KG1 (cell line): Measurements from ENCODE around the gene SOBP.

Experiments used
- DNase-seq: peaks from one replicate; lab custom pipeline; 2025; lab: John Stamatoyannopoulos, UW

Gene SOBP

GRCh38 chr6:107523794-107524193, 33.9 kb downstream of the SOBP start:
- DNase-seq, result no peak

- DNase-seq, result no peak
Observed at GRCh38 chr6:107524626-107525025, 34.7 kb downstream of the SOBP start.

GRCh38 chr6:107531868-107532267, 42.0 kb downstream of the SOBP start:
- DNase-seq, result no peak

- DNase-seq, result no peak
Observed at GRCh38 chr6:107532706-107533105, 42.8 kb downstream of the SOBP start.

GRCh38 chr6:107533415-107534059, 43.6 kb downstream of the SOBP start:
- DNase-seq, result no peak

- no peak for DNase-seq
Observed at GRCh38 chr6:107534571-107535141, 44.7 kb downstream of the SOBP start.

- no peak for DNase-seq
Observed at GRCh38 chr6:107535626-107536025, 45.7 kb downstream of the SOBP start.

- DNase-seq, result no peak
Observed at GRCh38 chr6:107536180-107536961, 46.5 kb downstream of the SOBP start.

- DNase-seq, result no peak
Observed at GRCh38 chr6:107537559-107537958, 47.6 kb downstream of the SOBP start.

- no peak for DNase-seq
Observed at GRCh38 chr6:107538856-107539387, 49.0 kb downstream of the SOBP start.

- DNase-seq, result no peak
Observed at GRCh38 chr6:107539409-107539808, 49.5 kb downstream of the SOBP start.

- no peak for DNase-seq
Observed at GRCh38 chr6:107539849-107540464, 50.0 kb downstream of the SOBP start.

- no peak for DNase-seq
Observed at GRCh38 chr6:107540465-107540857, 50.5 kb downstream of the SOBP start.

GRCh38 chr6:107542192-107542668, 52.3 kb downstream of the SOBP start:
- no peak for DNase-seq

GRCh38 chr6:107543088-107543487, 53.2 kb downstream of the SOBP start:
- no peak for DNase-seq

- no peak for DNase-seq
Observed at GRCh38 chr6:107543567-107543966, 53.6 kb downstream of the SOBP start.

- DNase-seq, result no peak
Observed at GRCh38 chr6:107545763-107546162, 55.8 kb downstream of the SOBP start.

GRCh38 chr6:107546691-107547450, 57.0 kb downstream of the SOBP start:
- DNase-seq, result no peak

GRCh38 chr6:107547451-107547840, 57.5 kb downstream of the SOBP start:
- DNase-seq, result no peak

- DNase-seq, result no peak
Observed at GRCh38 chr6:107550241-107550840, 60.4 kb downstream of the SOBP start.

- DNase-seq, result no peak
Observed at GRCh38 chr6:107550906-107551305, 61.0 kb downstream of the SOBP start.
